IPS-18c (cell line): ENCODE measurements around the gene TRMT61A.
A peak's percentile ranks its signal among the peaks of the same experiment; 100 is the strongest.

Experiments used
- H3K4me3 ChIP-seq: 2 replicates; pipeline ENCODE4 v1.7.0; 2013; ENCODE audit warnings: low read depth, mild to moderate bottlenecking, low read length, moderate library complexity; ENCODE audit not compliant: insufficient read depth
- H3K9me3 ChIP-seq: one replicate; pipeline ENCODE4 v1.6.1; 2013; ENCODE audit warnings: mild to moderate bottlenecking, low read length, moderate library complexity; ENCODE audit not compliant: control insufficient read depth, insufficient read depth

Gene TRMT61A

DNA sequence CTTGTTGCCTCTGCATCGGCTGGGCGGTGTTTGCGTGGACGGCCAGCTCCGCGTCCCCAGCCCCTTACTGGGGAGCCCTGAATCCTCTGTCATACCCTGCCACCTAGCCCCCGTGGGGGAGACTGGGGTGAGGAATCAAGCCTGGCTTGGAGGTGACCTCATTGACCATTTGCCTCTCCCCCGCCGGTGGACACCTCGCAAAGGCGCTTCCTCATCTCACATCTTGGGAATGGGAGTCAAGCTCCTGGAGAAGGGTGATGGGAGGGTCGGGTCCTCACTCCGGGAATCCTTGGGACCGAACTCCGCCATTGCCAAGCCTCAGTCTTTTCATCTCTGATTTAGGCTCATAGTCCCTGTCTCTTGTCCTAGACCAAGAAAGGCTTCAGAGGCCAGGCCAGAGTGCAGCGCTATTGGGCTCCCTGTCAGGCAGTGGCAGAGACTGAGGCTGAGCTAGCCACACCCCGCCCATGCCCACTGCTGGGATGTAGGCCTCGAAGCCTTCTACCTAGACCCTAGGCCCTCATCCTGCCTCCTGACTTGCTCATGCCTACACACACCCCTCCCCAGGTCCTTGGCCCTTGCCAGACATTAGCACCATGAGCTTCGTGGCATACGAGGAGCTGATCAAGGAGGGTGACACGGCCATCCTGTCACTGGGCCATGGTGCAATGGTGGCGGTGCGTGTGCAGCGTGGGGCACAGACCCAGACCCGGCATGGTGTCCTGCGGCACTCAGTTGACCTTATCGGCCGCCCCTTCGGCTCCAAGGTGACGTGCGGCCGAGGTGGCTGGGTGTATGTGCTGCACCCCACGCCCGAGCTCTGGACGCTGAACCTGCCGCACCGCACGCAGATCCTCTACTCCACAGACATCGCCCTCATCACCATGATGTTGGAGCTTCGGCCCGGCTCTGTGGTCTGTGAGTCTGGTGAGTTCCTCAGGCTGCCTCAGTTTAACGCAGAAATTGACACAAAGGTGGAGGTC lies 678 bp downstream of the TRMT61A start:
- Histone ChIP-seq H3K4me3 (peak overlapping the region; percentile 88), H3K9me3 (no peaks in the 10 kb centered on the region)

DNA sequence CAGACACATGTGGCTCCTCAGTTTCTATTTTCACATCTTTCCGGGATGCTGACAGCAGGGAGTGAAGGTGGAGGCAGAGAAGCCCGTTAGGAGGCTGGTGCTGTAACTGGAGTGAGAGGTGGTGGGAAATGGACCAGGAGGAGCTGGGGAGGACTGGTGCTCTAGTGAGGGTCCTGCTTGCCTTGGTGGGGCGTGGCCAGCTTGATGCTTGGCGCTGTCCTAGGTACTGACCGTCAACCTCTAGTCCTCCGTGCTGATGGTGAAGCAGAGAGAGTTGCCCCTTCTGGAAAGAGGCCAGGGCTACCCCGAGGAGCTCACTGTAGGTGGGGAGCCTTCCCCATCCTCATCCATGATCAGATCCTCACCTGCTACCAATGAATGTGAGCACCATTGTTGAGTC lies 1.4 kb downstream of the TRMT61A start:
- Histone ChIP-seq H3K9me3 (no peaks in the 10 kb centered on the region), H3K4me3 (no peak overlapping the region)

DNA sequence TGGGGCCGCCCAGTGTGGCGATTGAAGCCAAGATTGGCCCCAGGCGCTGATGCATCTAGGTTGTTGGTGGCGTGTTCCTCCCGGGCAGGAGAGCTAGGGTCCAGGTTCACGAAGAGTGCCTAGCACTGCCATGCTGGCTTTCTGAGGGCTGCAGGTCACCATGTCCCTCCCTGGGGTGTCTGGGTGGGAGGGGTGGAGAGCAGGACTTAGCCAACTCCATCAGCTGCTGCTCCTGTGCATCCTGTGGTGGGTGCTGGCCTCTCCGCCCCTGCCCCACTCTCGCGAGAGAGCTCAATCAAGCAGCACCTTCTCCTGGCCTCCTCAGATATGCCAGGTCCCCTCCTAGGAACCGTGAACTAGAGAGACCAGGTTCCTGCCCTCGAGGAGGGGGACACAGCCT lies 1.8 kb downstream of the TRMT61A start:
- H3K9me3 ChIP-seq = no peaks in the 10 kb centered on the region
- no peak overlapping the region for H3K4me3 ChIP-seq

DNA sequence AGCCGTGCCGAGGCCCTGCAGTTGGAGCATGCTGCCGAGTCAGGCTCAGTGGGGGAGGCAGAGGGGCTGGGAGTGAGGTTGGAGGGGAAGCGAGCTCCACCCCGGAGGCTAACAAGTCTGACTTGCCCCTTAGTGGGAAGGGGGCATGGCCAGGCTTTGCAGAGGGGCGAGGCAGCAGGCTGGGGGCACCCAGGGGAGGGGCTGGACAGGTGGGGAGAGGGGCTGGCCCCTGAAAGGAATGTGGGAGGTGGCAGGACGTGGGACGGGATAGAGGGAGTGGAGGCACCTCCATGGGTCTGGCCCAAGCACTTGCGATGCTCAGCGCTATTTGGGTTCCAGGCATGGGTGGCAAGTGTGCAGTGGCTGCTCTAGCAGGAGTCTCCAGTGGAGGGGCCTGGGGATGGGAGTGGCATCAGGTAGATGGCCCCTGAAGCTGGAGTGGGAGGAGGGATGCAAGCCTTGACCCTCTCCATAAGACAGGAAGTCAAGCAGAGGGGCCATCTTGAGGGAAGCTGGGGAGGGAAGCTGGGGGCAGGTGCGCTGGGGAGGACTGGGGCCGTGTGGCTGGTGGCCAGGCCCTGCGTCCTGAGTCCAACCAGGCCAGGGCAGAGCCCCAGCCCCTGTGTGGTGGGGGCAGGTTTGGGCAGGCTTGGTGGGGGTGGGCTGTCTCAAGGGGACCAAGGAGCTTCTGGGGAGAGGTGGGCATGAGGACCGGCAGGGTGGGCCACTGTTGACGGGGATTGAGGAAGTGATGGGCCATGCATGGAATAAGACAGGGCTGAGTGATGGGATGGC lies 2.6 kb downstream of the TRMT61A start:
- Histone ChIP-seq H3K9me3 (no peaks in the 10 kb centered on the region), H3K4me3 (no peak overlapping the region)

DNA sequence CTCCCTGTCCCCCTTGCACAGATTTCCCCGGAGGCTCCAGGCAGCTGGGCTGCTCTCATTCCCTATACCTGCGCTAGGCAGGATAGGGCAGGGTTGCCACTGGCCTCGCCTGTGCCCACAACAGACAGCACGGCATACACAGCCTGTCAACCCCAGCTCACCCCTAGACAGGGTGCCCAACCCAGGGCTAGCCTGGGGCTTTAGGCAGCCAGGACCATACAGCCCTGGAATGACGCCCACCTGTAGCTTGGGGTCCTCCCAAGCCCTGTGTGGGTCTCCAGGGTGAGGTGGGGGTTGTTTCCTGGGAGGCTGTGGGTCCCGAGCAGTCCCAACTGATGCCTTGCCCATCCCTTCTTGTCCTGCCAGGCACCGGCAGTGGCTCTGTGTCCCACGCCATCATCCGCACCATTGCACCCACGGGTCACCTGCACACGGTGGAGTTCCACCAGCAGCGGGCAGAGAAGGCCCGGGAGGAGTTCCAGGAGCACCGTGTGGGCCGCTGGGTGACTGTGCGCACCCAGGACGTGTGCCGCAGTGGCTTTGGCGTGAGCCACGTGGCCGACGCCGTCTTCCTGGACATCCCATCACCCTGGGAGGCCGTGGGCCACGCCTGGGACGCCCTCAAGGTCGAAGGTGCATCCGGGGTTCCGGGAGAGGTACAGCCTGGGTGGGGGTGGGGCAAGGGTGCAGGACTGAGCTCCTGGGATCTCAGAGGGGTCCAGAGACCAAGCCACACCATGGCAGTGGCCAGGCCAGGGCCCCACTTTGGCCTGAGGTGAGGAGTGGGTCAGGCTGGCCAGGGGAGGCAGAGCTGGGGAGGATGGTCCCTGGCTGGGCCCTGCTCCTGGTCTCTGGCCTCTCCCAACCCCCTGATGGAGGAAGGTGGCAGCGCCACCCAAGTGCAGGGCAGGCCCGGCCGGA lies 3.5 kb downstream of the TRMT61A start:
- Histone ChIP-seq H3K4me3 (no peak overlapping the region), H3K9me3 (no peaks in the 10 kb centered on the region)

DNA sequence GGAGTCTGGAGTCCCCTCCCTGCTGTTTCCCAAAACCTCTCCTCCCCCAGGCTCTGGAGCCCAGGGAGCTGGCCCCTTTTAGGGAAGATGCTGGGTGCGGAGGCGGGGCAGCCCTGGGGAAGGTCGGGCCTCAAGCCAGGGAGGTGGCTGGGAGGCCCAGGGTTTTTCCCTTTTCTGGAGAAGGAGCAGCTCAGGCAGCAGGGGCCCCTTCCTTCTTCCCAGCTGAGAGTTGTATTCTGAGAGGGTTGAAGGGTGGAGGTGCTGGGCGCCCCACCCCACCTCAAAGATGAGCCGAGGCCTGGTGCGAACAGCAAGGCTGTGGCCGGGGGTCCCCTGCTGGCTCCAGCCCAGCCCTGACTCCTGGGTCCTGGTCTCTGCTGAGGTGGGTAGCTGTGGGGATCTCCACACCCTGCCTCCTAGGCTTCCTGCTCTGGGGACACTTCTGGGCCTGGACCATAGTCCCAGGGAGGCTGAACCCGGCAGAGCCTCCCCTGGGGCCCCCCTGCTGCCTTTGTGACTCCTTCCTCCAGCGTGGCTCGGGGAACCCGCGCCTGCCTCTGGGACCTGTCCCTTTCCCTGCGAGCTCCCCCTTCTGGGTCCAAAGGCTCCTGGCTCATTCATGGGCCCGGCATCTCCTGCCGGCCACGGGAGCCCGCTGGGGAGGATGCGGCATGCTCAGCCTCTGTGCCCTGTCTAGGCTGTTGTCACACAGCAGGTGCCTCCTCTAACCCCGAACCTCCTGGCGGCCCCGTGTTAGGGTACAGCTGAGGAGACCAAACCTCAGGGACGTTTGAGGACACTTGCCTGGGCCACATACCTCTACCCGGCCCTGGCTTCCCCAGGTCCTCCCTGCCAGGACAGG lies 4.4 kb downstream of the TRMT61A start:
- Histone ChIP-seq H3K4me3 (no peak overlapping the region), H3K9me3 (no peaks in the 10 kb centered on the region)

DNA sequence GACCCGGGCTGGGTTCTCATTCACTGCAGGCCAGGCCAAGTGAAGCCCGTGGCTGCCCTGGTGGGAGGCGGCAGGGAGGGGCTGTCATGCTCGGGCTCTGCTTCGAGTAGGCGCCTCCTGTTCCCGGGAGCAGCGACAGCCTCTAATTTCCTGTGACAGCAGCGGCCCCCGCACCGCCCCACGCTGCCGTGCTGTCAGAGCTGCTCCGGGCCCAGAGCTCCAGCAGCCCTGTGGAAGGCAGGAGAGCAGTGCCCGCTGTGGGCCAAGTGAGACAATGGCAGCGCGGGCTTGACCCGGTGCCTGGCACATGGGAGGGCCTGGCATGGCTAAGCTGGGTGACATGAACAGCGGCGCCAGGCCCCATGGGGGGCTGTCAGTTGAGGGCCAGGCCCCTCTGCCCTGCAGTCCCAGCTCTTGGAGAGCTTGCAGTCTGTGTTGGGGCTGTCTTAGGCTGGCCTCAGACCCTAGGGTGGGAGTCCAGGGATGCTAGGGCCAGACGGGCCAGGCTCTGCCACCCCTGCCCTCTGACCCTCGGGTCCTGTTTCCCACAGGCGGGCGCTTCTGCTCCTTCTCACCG lies 5.1 kb downstream of the TRMT61A start:
- Histone ChIP-seq H3K4me3 (no peak overlapping the region; the same call in 1 of the 2 replicates), H3K9me3 (no peaks in the 10 kb centered on the region)

DNA sequence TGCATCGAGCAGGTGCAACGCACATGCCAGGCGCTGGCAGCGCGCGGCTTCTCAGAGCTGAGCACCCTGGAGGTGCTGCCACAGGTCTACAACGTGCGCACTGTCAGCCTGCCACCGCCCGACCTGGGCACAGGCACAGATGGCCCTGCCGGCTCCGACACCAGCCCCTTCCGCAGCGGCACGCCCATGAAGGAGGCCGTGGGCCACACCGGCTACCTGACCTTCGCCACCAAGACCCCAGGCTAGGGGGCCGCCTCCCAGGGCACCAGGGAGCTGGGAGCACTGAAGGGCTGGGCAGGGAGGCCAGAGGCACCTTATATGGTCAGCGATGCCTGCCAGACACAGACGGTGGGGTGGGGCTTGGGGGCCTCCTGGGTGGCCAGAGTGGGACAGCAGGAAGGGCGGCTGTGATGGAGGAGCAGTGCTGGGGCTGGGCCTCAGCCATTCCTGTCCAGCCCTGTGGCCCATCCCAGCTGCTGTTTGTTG lies 5.6 kb downstream of the TRMT61A start:
- no peaks in the 10 kb centered on the region for H3K9me3 ChIP-seq
- no peak overlapping the region for H3K4me3 ChIP-seq

DNA sequence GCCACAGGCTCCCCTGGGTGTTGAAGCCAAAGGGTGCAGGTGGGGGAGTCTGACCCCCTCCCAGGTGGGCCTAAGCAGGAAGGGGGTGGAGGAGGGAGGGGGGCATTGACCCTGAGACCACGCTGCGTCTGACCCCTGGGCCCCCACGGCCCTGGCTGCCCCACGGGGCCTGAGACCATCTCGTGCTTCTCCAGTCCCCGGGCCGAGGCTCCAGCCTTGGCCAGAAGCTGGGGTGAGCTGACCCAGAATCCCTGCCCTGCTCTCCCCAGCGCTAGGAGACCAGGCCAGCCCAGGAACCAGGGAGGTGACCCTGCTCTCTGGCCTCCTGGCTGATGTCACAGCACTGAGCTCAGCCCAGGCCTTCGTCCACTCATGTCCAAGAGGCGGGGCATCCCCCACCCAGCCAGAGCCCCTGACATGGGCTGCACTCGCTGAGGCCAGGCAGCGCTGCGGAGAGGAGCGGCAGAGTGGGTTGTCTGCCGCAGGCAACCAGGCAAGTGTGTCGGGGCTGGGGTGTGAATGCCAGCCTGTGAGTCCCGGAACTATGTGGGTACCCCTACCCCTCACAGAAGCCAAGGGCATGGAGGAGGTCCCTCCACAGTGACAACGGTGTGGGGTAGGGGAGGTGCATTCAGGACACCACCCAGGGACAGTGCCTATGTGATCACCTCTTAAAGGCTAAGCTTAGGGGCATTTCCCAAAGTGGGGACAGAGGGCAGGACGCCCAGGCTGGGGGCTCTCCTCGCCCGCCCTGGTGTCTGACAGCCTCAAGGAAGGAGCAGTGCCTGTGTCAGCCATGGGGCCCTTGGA lies 6.3 kb downstream of the TRMT61A start:
- no peaks in the 10 kb centered on the region for H3K9me3 ChIP-seq
- no peak overlapping the region for H3K4me3 ChIP-seq

DNA sequence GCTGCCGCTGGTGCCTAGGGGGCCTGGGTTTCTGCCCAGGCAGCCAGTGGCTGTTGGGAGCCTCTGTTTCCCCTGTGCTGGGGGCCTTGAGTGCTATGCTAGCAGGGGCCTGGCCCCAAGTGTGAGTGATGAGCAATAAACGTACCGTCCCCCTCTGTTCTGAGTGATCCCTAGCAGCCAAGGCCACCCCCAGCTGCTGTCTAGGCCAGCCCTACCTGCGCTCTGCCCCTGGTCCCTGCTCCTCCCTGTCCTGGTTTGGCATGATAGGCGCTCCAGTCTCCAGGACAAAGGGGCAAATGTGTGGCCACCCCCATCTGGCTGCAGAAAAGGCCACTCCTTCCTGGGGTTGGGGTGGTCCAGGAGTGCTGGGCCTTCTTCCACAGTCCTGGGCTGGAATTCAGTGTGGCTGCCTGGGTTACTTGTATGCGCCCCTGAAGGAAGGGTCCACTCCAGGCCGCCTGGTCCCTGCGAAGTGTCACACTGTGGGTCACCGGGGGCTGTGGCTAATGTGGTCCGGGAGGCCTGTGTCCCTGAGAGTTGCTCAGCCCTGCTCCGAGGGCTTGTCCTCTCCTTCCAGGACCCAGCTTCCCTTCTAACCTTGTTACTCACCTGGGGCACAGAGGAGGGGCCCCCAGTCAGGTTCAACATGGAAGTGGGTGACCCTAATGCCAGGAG lies 7.0 kb downstream of the TRMT61A start:
- H3K4me3 ChIP-seq = no peak overlapping the region
- H3K9me3 ChIP-seq = no peaks in the 10 kb centered on the region

DNA sequence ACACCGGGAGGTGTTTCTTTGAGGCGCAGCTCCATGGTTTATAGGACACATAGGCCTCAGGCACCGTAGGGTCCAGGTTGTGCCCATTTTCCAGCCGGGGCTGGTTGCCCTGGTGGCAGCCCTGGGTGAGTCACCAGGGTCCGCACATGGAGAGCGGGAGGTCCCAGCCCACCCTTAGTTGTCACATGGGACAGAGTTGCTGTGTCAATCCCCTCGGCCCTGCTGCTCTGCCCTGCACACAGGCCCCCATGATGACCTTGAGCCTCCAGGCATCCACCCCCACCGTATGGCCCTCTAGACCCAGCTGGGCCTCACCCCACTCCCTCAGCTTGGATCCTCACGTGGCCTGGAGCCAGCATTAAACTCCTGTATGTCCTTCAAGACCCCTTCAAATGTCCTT lies 7.7 kb downstream of the TRMT61A start:
- Histone ChIP-seq H3K4me3 (no peak overlapping the region), H3K9me3 (no peaks in the 10 kb centered on the region)

DNA sequence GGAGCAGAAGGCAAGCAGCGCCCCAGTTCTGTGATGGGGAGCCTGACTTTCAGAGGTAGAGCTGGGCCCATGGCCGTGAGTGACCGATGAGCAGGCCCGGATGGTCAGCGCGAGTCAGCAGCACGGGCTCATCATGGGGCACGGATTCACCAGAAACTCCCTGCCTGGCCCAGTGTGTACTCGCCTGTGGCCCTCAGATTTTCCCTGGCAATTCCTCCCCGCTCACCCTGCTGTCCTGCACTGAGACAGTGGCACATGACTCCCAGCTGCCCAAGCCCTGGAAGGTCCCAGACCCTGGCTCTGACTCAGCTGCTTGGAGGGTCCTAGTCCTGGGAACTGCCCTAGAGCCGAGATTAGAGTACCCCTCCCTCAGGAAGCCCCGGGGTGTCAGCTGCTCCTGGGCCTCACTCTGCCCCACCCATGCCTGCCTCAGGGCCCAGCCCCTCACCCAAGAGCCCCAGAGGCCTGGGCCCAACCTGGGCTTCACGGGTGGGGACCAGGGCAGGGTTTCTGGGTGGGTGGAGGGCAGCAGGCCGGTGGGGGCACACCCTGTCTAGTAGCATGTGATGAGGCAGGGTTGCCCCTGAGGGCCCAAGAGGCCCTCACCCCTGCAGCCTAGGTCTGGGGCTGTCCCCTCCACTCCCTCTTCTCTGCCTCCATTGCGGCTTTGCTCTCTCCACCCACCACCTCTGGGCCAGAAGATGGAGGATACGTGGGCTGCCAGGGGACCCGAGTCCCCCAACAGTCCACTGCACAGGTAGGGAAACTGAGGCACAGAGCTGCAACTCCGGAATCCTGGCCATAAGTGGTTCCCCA lies 8.4 kb downstream of the TRMT61A start:
- no peaks in the 10 kb centered on the region for H3K9me3 ChIP-seq
- H3K4me3 ChIP-seq = no peak overlapping the region

DNA sequence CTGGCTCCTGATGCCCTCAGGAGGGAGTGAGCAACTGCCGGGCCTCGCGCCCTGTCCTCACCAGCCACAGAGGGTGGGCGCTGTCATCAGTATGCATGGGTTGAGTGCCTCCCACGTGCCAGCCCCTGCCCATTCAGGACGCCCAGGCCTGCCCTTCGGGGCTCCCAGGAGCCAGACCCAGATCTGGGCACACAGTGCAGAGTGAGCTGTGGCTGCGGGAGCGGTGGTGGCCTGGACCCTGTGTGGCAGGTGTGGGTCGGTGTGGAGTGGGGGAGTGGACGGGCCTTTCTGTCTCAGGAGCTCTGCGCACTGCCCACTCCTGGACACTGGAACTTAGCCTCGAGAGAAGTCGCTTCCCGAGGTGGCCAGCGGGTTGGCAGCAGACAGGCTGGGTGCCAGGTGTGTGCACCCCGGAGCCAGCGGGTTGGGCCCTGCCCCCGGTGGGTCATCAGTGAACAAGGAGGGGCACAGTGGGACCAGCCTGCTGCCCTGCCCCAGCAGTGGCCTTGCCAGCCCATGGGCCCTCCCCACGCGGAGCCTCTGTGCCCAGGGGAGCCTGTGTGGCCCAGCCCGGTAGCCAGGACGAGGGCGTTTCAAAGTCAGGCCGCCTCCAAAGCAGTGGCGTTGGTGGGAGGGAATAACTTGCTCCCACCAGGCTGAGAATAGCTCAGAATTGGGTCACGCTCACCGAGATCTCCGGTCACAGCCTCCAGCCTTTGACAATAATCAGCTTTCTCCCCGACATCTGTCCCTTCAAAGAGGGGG lies 9.5 kb downstream of the TRMT61A start:
- Histone ChIP-seq H3K9me3 (no peaks in the 10 kb centered on the region), H3K4me3 (no peak overlapping the region)
